ENCODE results near the gene ROPN1.
"Not testable (repeated sequence)": the region's sequence is repeated elsewhere in the genome, so short reads cannot be mapped to it uniquely, and the experiment has no call there.

The ROPN1 gene

GRCh38 chr3:124014366-124014942 lies 22.5 kb upstream of the ROPN1 start:
- H3K4me3 ChIP-seq (replicated peaks; ENCODE audit: low read depth, low read length): no peak overlapping the region
- TF ChIP-seq CTCF (IDR thresholded peaks at IDR 0.05; ENCODE audit: low read length, missing control alignments): no peak
- DNase-seq (ENCODE audit: low read depth): peak; percentile 37

DNA sequence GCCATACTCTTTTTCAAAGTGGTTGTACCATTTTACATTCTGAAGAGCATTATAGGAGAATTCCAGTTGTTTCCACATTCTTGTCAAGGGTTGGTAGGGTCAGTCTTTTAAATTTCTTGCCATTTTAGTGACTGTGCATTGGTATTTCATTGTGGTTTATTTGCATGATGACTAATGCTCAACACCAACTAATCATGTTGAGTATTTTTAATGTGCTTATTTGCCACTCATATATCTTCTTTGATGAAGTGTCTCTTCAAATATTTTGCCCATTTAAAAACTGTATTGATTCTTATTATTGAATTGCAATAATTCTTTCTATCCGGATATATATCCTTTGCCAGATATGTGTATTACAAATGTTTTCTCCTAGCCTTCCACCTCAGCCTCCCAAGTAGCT lies 16.4 kb upstream of the ROPN1 start:
- DNase-seq (ENCODE audit: low read depth); H3K4me3 ChIP-seq (replicated peaks; ENCODE audit: low read depth, low read length): not testable (repeated sequence)

GRCh38 chr3:124007186-124007585 lies 15.3 kb upstream of the ROPN1 start:
- H3K4me3 ChIP-seq (replicated peaks; ENCODE audit: low read depth, low read length): no peak overlapping the region
- no peak for TF ChIP-seq CTCF (IDR thresholded peaks at IDR 0.05; ENCODE audit: low read length, missing control alignments)
- no peak for DNase-seq (ENCODE audit: low read depth)

DNA sequence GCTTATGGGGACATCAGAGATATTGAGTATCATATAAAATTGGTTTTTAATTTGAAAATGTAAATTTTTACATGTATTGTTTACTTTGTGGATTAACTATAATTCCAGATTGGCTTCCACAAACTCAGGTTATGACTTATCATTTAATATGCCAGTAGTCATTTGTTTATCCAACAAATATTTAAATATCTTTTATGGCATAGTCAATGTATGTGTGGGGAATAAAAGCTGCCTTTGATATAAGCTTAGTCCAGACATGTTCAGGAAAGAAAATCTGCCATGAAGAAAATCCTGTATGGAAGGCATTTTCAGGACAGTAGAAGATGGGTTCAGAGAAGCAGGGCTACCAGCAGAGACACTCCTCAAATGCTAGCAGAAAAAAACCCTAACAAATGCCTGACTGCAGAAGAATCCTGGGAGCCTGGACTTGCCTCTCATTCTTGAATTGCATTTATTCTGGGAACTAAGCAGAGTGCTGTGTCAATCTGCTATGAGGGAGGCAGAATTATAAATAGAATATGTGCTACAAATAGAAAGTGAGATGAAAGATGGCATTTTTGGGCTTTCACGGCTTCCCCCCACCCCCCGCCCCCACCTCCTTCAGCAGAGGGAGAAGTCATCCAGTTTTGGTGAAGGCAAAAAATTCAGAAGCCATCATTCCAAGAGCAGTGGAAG lies 10.6 kb upstream of the ROPN1 start:
- not testable (repeated sequence) for DNase-seq (ENCODE audit: low read depth)

GRCh38 chr3:124001366-124001765 lies 9.4 kb upstream of the ROPN1 start:
- not testable (repeated sequence) for DNase-seq (ENCODE audit: low read depth); H3K4me3 ChIP-seq (replicated peaks; ENCODE audit: low read depth, low read length)

More for the DNA sequence above, 10.6 kb upstream of the ROPN1 start:
- not testable (repeated sequence) for H3K4me3 ChIP-seq (replicated peaks; ENCODE audit: low read depth, low read length)

- DNase-seq (ENCODE audit: low read depth): no peak
- no peak overlapping the region for H3K4me3 ChIP-seq (replicated peaks; ENCODE audit: low read depth, low read length)
- TF ChIP-seq CTCF (IDR thresholded peaks at IDR 0.05; ENCODE audit: low read length, missing control alignments): no peak
Observed at GRCh38 chr3:123997543-123997942, 5.6 kb upstream of the ROPN1 start.

DNA sequence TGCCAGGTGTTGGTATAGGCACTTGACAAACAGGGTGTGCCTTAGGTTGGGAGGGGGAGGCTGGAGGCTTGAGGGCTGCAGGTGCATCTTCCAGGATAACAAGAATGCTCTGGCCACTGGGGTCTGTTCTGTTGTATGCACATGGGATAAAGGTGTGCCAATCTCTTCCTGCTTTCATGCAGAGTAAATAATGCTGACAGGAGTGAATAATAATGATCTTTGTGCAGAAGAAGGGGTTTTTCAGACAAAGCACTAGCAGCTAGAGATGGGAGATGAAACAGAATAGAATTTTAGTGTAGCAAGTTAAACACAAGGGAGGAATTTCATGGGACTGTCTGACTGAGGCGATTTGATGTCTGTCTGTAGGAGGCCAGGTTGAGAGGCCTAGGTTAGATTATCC lies 1.9 kb upstream of the ROPN1 start:
- H3K4me3 ChIP-seq (replicated peaks; ENCODE audit: low read depth, low read length): no peak overlapping the region
- no peak for DNase-seq (ENCODE audit: low read depth)
- no peak for TF ChIP-seq CTCF (IDR thresholded peaks at IDR 0.05; ENCODE audit: low read length, missing control alignments)

GRCh38 chr3:123986427-123986826 lies 5.5 kb downstream of the ROPN1 start:
- H3K4me3 ChIP-seq (replicated peaks; ENCODE audit: low read depth, low read length): no peak overlapping the region
- no peak for TF ChIP-seq CTCF (IDR thresholded peaks at IDR 0.05; ENCODE audit: low read length, missing control alignments)
- DNase-seq (ENCODE audit: low read depth): no peak
